CD14-positive monocyte (primary cell): Measurements from ENCODE around the gene FRAS1. TPM values are rescaled to one million over a fixed set of nuclear protein-coding genes. Genes with fewer than 3 reads are reported as not detected.
A peak's percentile ranks its signal among the peaks of the same experiment; 100 is the strongest.

Experiments used
- DNase-seq, 3 donors: peaks; one replicate each; pipeline ENCODE4 v3.0.0-alpha.2; 2011 to 2022
- H2AFZ ChIP-seq: 2 replicates; pipeline ENCODE4 v1.6.0; 2012; ENCODE audit warnings: mild to moderate bottlenecking, low read depth, low read length, inconsistent platforms; ENCODE audit not compliant: insufficient read depth, poor library complexity, severe bottlenecking
- H3K27ac ChIP-seq, 2 donors: 1 replicate in 1 of 2; 2 replicates in 1 of 2; pipeline ENCODE4 v1.5.1; 2012 to 2013; ENCODE audit warnings: low read length in 2 of 2, control low read depth in 1 of 2, inconsistent platforms in 1 of 2, low read depth in 1 of 2, mild to moderate bottlenecking in 1 of 2
- H3K27me3 ChIP-seq, 2 donors: one replicate each; pipeline versions ENCODE4 v1.6.0 to v1.6.1; 2011 to 2013; ENCODE audit warnings: low read length in 2 of 2; ENCODE audit not compliant: control insufficient read depth in 2 of 2, insufficient read depth in 2 of 2
- H3K36me3 ChIP-seq, 2 donors: replicated peaks in 1 of 2; 1 replicate in 1 of 2; 2 replicates in 1 of 2; pipeline versions ENCODE4 v1.5.1 to v1.6.1; 2012 to 2013; ENCODE audit warnings: low read length in 2 of 2, control low read depth in 1 of 2, inconsistent platforms in 1 of 2, mild to moderate bottlenecking in 1 of 2; ENCODE audit not compliant: insufficient read depth in 2 of 2, control insufficient read depth in 1 of 2
- H3K4me1 ChIP-seq, 2 donors: 1 replicate in 1 of 2; 2 replicates in 1 of 2; pipeline versions ENCODE4 v1.5.1 to v1.6.1; 2012 to 2013; ENCODE audit warnings: low read length in 2 of 2, control low read depth in 1 of 2, inconsistent platforms in 1 of 2, mild to moderate bottlenecking in 1 of 2, moderate library complexity in 1 of 2; ENCODE audit not compliant: insufficient read depth in 2 of 2, control insufficient read depth in 1 of 2
- H3K4me2 ChIP-seq: replicated peaks from 2 replicates; pipeline ENCODE3; 2012; ENCODE audit warnings: low read length, moderate library complexity, mild to moderate bottlenecking; ENCODE audit not compliant: poor library complexity, severe bottlenecking; ENCODE audit errors: extremely low read depth
- H3K4me3 ChIP-seq, 3 experiments: fragments of 200-600 bp in 1 of 3; sonication (generic) in 1 of 3; replicated peaks in 1 of 3; 1 replicate in 2 of 3; 2 replicates in 1 of 3; pipeline ENCODE4 v1.5.1; 2011 to 2013; ENCODE audit warnings: low read length in 3 of 3, mild to moderate bottlenecking in 3 of 3, control low read depth in 2 of 3, low read depth in 2 of 3, inconsistent platforms in 1 of 3, moderate library complexity in 1 of 3
- H3K79me2 ChIP-seq: 2 replicates; pipeline ENCODE4 v1.6.0; 2012; ENCODE audit warnings: mild to moderate bottlenecking, control low read depth, inconsistent platforms, low read length, moderate library complexity; ENCODE audit not compliant: insufficient read depth
- H3K9ac ChIP-seq: 2 replicates; pipeline ENCODE4 v1.6.0; 2017; ENCODE audit warnings: low read length, mild to moderate bottlenecking; ENCODE audit not compliant: insufficient read depth, poor library complexity, severe bottlenecking
- H3K9me3 ChIP-seq, 2 donors: replicated peaks in 1 of 2; 1 replicate in 1 of 2; 2 replicates in 1 of 2; pipeline versions ENCODE4 v1.5.1 to v1.6.1; 2012 to 2013; ENCODE audit warnings: low read length in 2 of 2, control low read depth in 1 of 2; ENCODE audit not compliant: control insufficient read depth in 1 of 2, insufficient read depth in 1 of 2
- H4K20me1 ChIP-seq: 2 replicates; pipeline ENCODE4 v1.6.0; 2012; ENCODE audit warnings: mild to moderate bottlenecking, low read length, control low read depth, moderate library complexity; ENCODE audit not compliant: insufficient read depth
- H3K27ac Mint-ChIP-seq, 7 donors: one replicate each; pipeline ENCODE4 v1.8.0; 2020; ENCODE audit warnings: mild to moderate bottlenecking in 7 of 7, mixed read lengths in 7 of 7, moderate library complexity in 6 of 7, inconsistent platforms in 2 of 7
- H3K27me3 Mint-ChIP-seq, 3 donors: one replicate each; pipeline ENCODE4 v1.8.0; 2021 to 2022; ENCODE audit warnings: low read depth in 3 of 3, mild to moderate bottlenecking in 3 of 3, mixed read lengths in 3 of 3, moderate library complexity in 3 of 3, inconsistent platforms in 1 of 3
- H3K36me3 Mint-ChIP-seq, 2 donors: one replicate each; pipeline ENCODE4 v1.8.0; 2020; ENCODE audit warnings: mixed read lengths in 2 of 2, inconsistent platforms in 1 of 2, mild to moderate bottlenecking in 1 of 2
- H3K4me1 Mint-ChIP-seq: one replicate; pipeline ENCODE4 v1.8.0; 2020; ENCODE audit warnings: mild to moderate bottlenecking, mixed read lengths
- H3K4me3 Mint-ChIP-seq, 2 donors: one replicate each; pipeline ENCODE4 v1.8.0; 2020; ENCODE audit warnings: mild to moderate bottlenecking in 2 of 2, mixed read lengths in 2 of 2, moderate library complexity in 1 of 2
- H3K9me3 Mint-ChIP-seq, 7 donors: one replicate each; pipeline ENCODE4 v1.8.0; 2020 to 2022; ENCODE audit warnings: mixed read lengths in 7 of 7, mild to moderate bottlenecking in 6 of 7, moderate library complexity in 6 of 7, inconsistent platforms in 2 of 7
- WGBS: methylation state at CpG from one replicate; pipeline ENCODE4 v1.1.5; 2013; ENCODE audit warnings: missing lambda C conversion rate; ENCODE audit not compliant: insufficient coverage; 5-methylcytosine and 5-hydroxymethylcytosine counted together
- intact Hi-C, 2 donors: fragments of 100-400 bp; cut with micrococcal nuclease; formaldehyde crosslinking; loops; one replicate each; pipeline versions ENCODE4 v1.15.0 to v1.15.1; 2023
- polyA plus RNA-seq, 3 donors: library from polyadenylated mRNA; depleted of rRNA in 1 of 3; unstranded in 2 of 3; stranded (reverse) in 1 of 3; fragments of 300-500 nt in 2 of 3; fragments of >200 nt in 1 of 3; fragmentation: Illumina TruSeq in 2 of 3; gene quantifications; 1 replicate in 2 of 3; 2 replicates in 1 of 3; pipeline ENCODE4 v1.2.3, GENCODE V29; 2012 to 2021
- TF ChIP-seq, protein P1 (sequence below): fragments of 200-600 bp; IDR thresholded peaks from one replicate; pipeline ENCODE4 v1.8.0; 2022; ENCODE audit warnings: antibody characterized with exemption, mild to moderate bottlenecking

FRAS1 gene
- polyA plus RNA-seq, 3 donors: not detected

DNA sequence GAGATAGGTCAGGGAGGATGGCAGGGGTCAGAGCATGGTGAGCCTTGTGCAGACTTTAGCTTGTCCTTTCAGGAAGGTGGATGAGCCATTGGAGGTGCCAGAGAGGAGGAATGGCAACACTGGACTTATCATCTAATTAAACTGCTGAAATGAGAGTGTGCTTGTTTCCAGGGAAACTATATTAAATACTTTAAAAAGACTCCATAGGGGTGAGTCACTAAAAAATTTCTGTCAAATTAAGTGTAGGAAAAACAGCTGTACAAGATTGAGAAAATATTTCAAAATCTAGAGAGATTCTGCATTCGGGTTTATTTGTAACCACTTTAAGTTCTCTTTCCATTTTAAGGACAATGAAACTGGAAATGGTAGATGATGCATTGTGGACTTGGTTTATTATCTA, 11.4 kb downstream of the FRAS1 start:
- WGBS: no CpG with 5 or more reads among the region's 1 CpG

DNA sequence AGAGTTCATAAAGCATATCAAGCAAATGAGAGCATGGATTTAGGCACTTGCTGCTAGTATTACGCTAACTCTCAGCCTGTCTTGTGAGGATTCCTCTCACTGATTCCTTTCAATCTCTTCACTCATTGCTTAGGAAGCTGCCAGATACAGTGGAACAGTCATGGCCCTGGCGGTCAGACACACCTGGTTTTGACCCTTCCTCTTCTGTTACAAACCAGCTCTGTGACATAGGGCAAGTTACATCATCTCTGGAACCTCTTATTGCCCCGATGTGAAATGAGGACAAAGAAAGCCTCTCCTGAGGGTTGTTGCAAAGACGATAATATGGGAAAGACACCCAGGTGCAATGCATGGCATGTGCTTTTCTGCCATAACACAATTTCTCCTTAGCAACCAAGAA, 12.2 kb downstream of the FRAS1 start:
- Mint-ChIP-seq H3K4me3 (no peak overlapping the region), H3K9me3 (peaks cover 0 to 6% (median 0%) of the 10 kb centered on the region in 7 donors), H3K27me3 (peaks cover 5 to 6% (median 6%) of the 10 kb centered on the region in 3 donors), H3K36me3 (no peaks in the 10 kb centered on the region), H3K27ac (no peak overlapping the region), H3K4me1 (no peaks in the 10 kb centered on the region)
- Histone ChIP-seq H3K9me3 (no peaks in the 10 kb centered on the region), H3K27me3 (peaks cover 4 to 6% of the 10 kb centered on the region in 2 donors), H3K4me2 (no peak overlapping the region), H3K27ac (no peak overlapping the region), H4K20me1 (no peaks in the 10 kb centered on the region), H3K4me3 (no peak overlapping the region), H2AFZ (no peak overlapping the region), H3K79me2 (no peaks in the 10 kb centered on the region), H3K36me3 (no peaks in the 10 kb centered on the region), H3K4me1 (no peaks in the 10 kb centered on the region), H3K9ac (no peak overlapping the region)
- no peak for DNase-seq
- WGBS: 97% methylated on average over 2 of the region's 4 CpGs
- intact Hi-C loops: no loop called here
- TF ChIP-seq, protein P1, sequence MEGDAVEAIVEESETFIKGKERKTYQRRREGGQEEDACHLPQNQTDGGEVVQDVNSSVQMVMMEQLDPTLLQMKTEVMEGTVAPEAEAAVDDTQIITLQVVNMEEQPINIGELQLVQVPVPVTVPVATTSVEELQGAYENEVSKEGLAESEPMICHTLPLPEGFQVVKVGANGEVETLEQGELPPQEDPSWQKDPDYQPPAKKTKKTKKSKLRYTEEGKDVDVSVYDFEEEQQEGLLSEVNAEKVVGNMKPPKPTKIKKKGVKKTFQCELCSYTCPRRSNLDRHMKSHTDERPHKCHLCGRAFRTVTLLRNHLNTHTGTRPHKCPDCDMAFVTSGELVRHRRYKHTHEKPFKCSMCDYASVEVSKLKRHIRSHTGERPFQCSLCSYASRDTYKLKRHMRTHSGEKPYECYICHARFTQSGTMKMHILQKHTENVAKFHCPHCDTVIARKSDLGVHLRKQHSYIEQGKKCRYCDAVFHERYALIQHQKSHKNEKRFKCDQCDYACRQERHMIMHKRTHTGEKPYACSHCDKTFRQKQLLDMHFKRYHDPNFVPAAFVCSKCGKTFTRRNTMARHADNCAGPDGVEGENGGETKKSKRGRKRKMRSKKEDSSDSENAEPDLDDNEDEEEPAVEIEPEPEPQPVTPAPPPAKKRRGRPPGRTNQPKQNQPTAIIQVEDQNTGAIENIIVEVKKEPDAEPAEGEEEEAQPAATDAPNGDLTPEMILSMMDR: no peak

More for the DNA sequence above, 11.4 kb downstream of the FRAS1 start:
- TF ChIP-seq, protein P1: no peak
- Mint-ChIP-seq H3K27me3 (peaks cover 5 to 7% (median 6%) of the 10 kb centered on the region in 3 donors), H3K27ac (no peak overlapping the region), H3K9me3 (peaks cover 0 to 6% (median 0%) of the 10 kb centered on the region in 7 donors), H3K4me3 (peak overlapping the region in 1 of 2 donors; percentile 52), H3K36me3 (no peaks in the 10 kb centered on the region), H3K4me1 (no peaks in the 10 kb centered on the region)
- DNase-seq: no peak
- no peaks in the 10 kb centered on the region for H3K79me2 ChIP-seq
- no peak overlapping the region for H3K9ac ChIP-seq
- no peaks in the 10 kb centered on the region for H3K36me3 ChIP-seq
- no peak overlapping the region for H3K4me3 ChIP-seq
- intact Hi-C loops: no loop called here
- H3K4me1 ChIP-seq: no peaks in the 10 kb centered on the region
- no peaks in the 10 kb centered on the region for H4K20me1 ChIP-seq
- H3K9me3 ChIP-seq: no peaks in the 10 kb centered on the region
- peaks cover 4 to 6% of the 10 kb centered on the region in 2 donors for H3K27me3 ChIP-seq
- no peak overlapping the region for H3K27ac ChIP-seq
- H3K4me2 ChIP-seq: no peak overlapping the region
- no peak overlapping the region for H2AFZ ChIP-seq
